ENCODE results near the gene PELI2.

DNA sequence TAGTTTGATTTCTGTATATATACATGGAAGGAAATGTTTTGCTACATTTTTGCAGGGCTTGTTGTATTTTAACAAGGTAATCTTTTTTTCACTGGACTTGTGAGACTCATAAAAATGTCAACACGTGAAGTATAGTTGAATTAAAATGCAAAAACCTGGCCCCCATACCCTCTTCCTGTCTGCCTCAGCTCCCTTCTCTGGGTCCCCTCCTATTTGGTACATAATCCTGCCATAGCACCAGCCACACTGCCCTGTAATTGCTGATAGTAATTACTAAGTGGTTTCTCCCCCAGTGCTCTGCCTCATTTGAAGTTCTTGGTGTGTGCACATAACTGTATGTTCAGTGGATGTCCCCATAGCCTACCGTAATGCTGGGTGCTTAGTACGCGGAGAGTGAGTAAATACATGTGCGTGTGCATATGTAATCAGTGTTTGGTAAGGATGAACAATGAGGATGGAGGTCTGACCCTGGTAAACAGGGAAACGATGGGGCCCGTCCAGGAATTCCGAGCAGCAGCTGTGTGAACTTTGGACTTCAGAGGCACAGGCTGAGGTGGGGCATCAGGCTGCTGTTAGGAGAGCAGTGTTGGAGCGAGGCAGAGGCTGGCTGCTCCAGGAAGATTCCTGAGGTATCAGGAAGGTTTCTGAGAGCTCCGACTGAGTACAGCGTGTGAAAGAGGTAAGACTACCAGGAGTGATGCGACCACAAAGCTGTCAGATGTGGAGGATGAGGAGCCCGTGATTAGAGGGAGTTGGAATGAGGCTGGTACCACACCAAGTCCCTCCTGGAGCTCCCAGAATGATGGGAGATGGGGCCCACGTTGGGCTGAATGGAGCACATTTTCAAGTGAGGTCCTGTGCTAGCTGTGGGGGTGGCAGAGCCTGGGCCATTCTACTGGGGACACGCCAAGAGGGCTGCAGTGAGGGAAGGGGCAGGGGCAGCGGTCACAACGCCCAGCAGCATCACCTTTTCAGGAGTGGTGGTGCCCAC is 106.8 kb downstream of the PELI2 start:
- TF ChIP-seq, protein P1, sequence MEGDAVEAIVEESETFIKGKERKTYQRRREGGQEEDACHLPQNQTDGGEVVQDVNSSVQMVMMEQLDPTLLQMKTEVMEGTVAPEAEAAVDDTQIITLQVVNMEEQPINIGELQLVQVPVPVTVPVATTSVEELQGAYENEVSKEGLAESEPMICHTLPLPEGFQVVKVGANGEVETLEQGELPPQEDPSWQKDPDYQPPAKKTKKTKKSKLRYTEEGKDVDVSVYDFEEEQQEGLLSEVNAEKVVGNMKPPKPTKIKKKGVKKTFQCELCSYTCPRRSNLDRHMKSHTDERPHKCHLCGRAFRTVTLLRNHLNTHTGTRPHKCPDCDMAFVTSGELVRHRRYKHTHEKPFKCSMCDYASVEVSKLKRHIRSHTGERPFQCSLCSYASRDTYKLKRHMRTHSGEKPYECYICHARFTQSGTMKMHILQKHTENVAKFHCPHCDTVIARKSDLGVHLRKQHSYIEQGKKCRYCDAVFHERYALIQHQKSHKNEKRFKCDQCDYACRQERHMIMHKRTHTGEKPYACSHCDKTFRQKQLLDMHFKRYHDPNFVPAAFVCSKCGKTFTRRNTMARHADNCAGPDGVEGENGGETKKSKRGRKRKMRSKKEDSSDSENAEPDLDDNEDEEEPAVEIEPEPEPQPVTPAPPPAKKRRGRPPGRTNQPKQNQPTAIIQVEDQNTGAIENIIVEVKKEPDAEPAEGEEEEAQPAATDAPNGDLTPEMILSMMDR (IDR thresholded peaks at IDR 0.05), result no peak
- no peak for TF ChIP-seq POLR2A (IDR thresholded peaks at IDR 0.05)

All from lower leg skin (tissue), 3 donors.